ENCODE data around the gene P4HA2. TPM values are rescaled to one million over a fixed set of nuclear protein-coding genes. Genes with fewer than 3 reads are reported as not detected.

The P4HA2 gene
- total and polyA plus RNA-seq, 9 of the 15 experiments (the other 6 are each of a cell fraction or from before 2014, with no cell fraction given) = 9.6 to 50.0 (median 12.7) TPM

DNA sequence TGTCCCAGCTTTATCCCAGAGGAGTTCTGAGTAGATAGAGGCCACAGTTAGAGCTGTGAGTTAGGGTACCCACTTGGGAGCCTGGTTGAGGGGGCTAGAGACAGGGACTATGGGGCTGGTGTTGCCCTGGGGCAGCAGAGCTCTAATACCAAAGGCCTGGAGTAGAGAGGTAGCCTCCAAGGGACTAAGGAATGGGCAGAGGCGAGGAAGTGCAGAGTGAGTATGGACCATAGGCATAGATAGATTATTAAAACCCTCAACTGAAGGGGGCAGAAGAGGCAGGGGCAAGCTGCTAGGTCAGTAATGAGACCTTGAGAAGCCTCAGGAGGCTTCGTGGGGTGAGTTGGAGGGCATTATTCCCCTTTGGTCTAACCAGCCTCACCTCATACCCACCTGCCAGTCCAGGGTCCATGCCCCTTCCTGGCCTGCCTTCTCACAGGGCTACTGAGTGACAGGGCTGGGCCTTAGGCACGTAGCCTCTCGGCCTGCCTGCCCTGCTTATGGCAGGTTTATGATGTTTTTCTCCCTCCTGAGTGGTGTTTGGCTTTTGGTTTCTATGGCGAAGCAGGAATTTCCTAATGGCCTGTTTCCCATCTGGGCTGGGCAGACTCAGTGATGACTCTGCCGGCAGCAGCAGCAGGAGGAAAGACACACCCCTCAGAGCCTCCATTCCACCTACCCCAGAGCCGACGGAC, 37.8 kb upstream of the P4HA2 start (continued):
- TF ChIP-seq, protein P1, sequence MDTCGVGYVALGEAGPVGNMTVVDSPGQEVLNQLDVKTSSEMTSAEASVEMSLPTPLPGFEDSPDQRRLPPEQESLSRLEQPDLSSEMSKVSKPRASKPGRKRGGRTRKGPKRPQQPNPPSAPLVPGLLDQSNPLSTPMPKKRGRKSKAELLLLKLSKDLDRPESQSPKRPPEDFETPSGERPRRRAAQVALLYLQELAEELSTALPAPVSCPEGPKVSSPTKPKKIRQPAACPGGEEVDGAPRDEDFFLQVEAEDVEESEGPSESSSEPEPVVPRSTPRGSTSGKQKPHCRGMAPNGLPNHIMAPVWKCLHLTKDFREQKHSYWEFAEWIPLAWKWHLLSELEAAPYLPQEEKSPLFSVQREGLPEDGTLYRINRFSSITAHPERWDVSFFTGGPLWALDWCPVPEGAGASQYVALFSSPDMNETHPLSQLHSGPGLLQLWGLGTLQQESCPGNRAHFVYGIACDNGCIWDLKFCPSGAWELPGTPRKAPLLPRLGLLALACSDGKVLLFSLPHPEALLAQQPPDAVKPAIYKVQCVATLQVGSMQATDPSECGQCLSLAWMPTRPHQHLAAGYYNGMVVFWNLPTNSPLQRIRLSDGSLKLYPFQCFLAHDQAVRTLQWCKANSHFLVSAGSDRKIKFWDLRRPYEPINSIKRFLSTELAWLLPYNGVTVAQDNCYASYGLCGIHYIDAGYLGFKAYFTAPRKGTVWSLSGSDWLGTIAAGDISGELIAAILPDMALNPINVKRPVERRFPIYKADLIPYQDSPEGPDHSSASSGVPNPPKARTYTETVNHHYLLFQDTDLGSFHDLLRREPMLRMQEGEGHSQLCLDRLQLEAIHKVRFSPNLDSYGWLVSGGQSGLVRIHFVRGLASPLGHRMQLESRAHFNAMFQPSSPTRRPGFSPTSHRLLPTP (IDR thresholded peaks at IDR 0.05; ENCODE audit: borderline replicate concordance, extremely low read depth, insufficient read length) = no peak
- TF ChIP-seq RBBP5 (IDR thresholded peaks at IDR 0.05; ENCODE audit: borderline replicate concordance, insufficient read depth, low read length, poor library complexity, severe bottlenecking) = no peak
- TF ChIP-seq ZFX (CRISPR knock-in tag; IDR thresholded peaks at IDR 0.05) = 0 out of 2 replicates have a peak, but pooled peaks have one; percentile 14

DNA sequence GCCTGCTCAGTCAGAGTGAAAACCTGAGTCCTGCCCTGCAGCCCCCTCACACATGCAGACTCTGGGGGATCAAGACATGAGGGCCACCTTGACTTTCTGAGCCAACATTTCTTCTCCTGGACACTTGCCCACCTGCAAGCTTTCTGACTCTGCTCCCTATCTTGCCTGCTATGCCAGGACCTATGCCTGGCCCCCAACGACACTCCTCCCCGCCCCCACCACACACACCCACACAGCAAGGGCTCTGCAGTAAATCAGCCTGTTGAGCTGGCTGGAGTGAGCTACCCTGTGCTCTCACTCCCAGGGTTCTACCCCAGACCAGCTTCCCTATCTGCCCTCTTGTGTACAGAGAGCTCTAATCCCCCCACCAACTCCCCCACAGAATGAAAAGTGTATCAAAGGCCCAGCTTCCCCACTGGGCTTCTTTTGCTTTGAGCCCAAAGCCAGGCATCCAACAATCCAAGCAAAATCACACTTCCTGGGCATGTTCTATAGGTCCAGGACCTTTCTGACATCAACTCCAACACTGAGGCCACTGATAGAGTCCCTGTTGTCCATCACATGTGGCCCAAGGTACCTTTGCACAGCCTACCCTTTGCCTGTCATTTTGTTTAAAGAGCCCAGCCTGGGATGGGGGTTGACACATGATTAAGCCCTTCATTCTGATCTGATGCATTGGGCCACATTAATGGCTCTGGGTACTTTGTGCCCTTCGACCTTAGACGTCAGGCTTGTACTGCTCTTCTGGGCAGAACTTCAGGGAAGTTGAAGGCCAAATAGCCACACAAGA, 37.1 kb upstream of the P4HA2 start:
- CTCF ChIA-PET (ENCODE audit: low intra/inter-chr PET ratio) = no interaction called here
- intact Hi-C loops (cut with micrococcal nuclease) (no loop called here), in situ Hi-C loops (cut with MboI) (no loop called here)
- ATAC-seq = peak; percentile 19; the same call in 2 of the 3 replicates
- H3K4me3 ChIP-seq = no peak overlapping the region
- no peaks in the 10 kb centered on the region for H3K9me3 ChIP-seq (replicated peaks; ENCODE audit: control insufficient read depth, insufficient read depth, low read depth, low read length)
- H3K9ac ChIP-seq (ENCODE audit: insufficient read depth in 1 of 2, low read depth in 2 of 2, low read length in 2 of 2) = no peak overlapping the region
- H3K36me3 ChIP-seq (ENCODE audit: control insufficient read depth, insufficient read depth, low read length) = peaks cover 25% of the 10 kb centered on the region; the same call in 2 of the 3 replicates
- 88% methylated on average over 2 of the region's 4 CpGs for whole genome bisulfite sequencing (ENCODE audit: insufficient coverage, low coverage, missing lambda C conversion rate)
- peaks cover 13% of the 10 kb centered on the region for H3K79me2 ChIP-seq (ENCODE audit: control insufficient read depth, insufficient read depth, low read length)
- H2AFZ ChIP-seq (ENCODE audit: low read depth, low read length) = no peak overlapping the region
- peak; percentile 74 for FAIRE-seq
- H3K9me1 ChIP-seq (ENCODE audit: control insufficient read depth, insufficient read depth, low read length) = no peaks in the 10 kb centered on the region
- H3K27me3 ChIP-seq (ENCODE audit: control insufficient read depth in 2 of 2, insufficient read depth in 2 of 2, low read length in 2 of 2) = no peaks in the 10 kb centered on the region
- H3K4me2 ChIP-seq (ENCODE audit: insufficient read depth, low read length) = no peak overlapping the region
- peak in 2 of 4 experiments; percentile 31 to 52 for DNase-seq (ENCODE audit: extremely low read depth in 1 of 4, low spot score in 3 of 4)
- POLR2A ChIA-PET = interaction anchor here (0.6 to 1.7 kb wide), 8 partner anchors 14 to 196 kb away, joined by 3 to 7 read pairs (median 4); partner anchors contain the start of gene SLC22A4
- no peak overlapping the region; the same call in 2 of the 3 replicates for H3K27ac ChIP-seq (ENCODE audit: extremely low read depth, low read depth, low read length)
- BruUV-seq (replicated peaks) = no TSS peak
- peaks cover 32 to 46% of the 10 kb centered on the region in 2 experiments for H3K4me1 ChIP-seq (replicated peaks in 1 of 2; ENCODE audit: control insufficient read depth in 2 of 2, insufficient read depth in 2 of 2, low read length in 2 of 2)
- 0 out of 2 replicates have a peak, but pooled peaks cover 2% of the 10 kb centered on the region for H4K20me1 ChIP-seq (replicated peaks; ENCODE audit: control insufficient read depth, insufficient read depth, low read length)
- TF ChIP-seq MEIS2 (IDR thresholded peaks at IDR 0.05; ENCODE audit: partially characterized antibody) (peak; percentile 36), EGR1 (conservative IDR thresholded peaks at IDR 0.05) (peak; percentile 88), ZNF347 (CRISPR knock-in tag; IDR thresholded peaks at IDR 0.05; ENCODE audit: low read depth) (no peak)
- TF ChIP-seq, protein P2, sequence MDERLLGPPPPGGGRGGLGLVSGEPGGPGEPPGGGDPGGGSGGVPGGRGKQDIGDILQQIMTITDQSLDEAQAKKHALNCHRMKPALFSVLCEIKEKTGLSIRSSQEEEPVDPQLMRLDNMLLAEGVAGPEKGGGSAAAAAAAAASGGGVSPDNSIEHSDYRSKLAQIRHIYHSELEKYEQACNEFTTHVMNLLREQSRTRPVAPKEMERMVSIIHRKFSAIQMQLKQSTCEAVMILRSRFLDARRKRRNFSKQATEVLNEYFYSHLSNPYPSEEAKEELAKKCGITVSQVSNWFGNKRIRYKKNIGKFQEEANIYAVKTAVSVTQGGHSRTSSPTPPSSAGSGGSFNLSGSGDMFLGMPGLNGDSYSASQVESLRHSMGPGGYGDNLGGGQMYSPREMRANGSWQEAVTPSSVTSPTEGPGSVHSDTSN (CRISPR knock-in tag; IDR thresholded peaks at IDR 0.05; ENCODE audit: low read depth) = no peak
- TF ChIP-seq, protein P2 (tag; conservative IDR thresholded peaks at IDR 0.05; ENCODE audit: low read depth) = 0 out of 2 replicates have a peak, but pooled peaks have one; percentile 31
- TF ChIP-seq, protein P3, sequence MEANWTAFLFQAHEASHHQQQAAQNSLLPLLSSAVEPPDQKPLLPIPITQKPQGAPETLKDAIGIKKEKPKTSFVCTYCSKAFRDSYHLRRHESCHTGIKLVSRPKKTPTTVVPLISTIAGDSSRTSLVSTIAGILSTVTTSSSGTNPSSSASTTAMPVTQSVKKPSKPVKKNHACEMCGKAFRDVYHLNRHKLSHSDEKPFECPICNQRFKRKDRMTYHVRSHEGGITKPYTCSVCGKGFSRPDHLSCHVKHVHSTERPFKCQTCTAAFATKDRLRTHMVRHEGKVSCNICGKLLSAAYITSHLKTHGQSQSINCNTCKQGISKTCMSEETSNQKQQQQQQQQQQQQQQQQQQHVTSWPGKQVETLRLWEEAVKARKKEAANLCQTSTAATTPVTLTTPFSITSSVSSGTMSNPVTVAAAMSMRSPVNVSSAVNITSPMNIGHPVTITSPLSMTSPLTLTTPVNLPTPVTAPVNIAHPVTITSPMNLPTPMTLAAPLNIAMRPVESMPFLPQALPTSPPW (CRISPR knock-in tag; IDR thresholded peaks at IDR 0.05) = 0 out of 2 replicates have a peak, but pooled peaks have one; percentile 32

All from K562 (cell line).